ENCODE data around the gene TSPAN8.
A peak's percentile ranks its signal among the peaks of the same experiment; 100 is the strongest.
"Not testable (repeated sequence)": the region's sequence is repeated elsewhere in the genome, so short reads cannot be mapped to it uniquely, and the experiment has no call there.

TSPAN8 gene

DNA sequence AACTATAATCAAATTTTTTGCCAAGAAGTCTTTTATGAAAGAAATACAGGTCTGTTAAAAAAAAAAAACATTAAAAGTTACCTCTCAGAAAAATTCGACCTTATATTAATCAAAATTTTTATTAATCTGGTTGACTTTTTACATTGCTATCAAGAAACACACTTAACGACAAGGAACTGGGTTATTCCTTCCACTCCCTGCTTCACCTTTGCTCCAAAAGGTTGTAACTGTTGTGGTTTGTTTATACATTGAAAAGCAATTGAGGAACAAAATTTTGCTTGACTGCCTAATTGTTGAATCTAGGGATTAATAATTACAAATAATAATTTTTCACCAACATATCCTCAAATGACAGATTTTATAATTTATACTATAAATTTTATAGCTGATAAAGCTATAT, 28.4 kb downstream of the TSPAN8 start:
- Histone ChIP-seq H3K36me3 (ENCODE audit: insufficient read depth, low read length) (no peaks in the 10 kb centered on the region), H3K9ac (ENCODE audit: insufficient read length) (no peak overlapping the region), H3K27ac (no peak overlapping the region), H3K9me3 (ENCODE audit: low read depth, low read length) (no peaks in the 10 kb centered on the region), H3K4me3 (no peak overlapping the region)
- TF ChIP-seq FOXP2 (optimal IDR thresholded peaks at IDR 0.05; ENCODE audit: control extremely low read depth, extremely low read length, insufficient read depth): no peak
- TF ChIP-seq POLR2AphosphoS5 (IDR thresholded peaks at IDR 0.05; ENCODE audit: borderline replicate concordance, low read depth, low read length): no peak
- TF ChIP-seq EZH2 (IDR thresholded peaks at IDR 0.05): no peak
- DNase-seq (ENCODE audit: low read depth, low spot score): no peak

DNA sequence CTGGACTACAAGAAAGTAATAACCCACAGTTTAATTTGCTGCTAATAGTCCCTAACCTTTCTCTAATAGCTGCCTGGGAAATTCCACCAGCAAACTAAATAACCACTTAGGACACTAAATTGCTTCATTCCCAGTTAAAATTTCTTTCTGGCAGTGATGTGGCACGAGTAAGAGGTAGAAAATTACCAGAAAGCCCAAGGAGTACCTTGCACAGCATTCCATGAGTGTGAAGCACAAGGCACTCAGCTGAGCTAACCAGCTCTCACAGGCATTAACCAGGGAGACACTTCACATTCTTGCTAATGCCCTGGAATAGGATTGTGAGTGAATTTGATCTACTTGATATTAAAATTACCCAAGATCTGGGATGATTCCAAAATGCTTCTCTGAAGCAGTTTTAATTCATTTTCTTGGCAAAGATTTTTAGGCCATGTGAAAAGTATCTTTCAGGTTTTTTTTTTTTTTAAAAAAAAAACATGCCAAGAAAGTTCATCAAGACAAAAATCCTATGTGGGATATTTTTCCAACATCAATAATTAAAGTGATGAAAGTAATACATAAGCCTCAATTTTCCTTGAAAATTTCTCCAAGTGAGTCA, 29.5 kb downstream of the TSPAN8 start:
- no peak for DNase-seq (ENCODE audit: low read depth, low spot score)
- no peak overlapping the region for H3K4me3 ChIP-seq
- TF ChIP-seq POLR2AphosphoS5 (IDR thresholded peaks at IDR 0.05; ENCODE audit: borderline replicate concordance, low read depth, low read length): no peak
- TF ChIP-seq EZH2 (IDR thresholded peaks at IDR 0.05): no peak
- no peak for TF ChIP-seq FOXP2 (optimal IDR thresholded peaks at IDR 0.05; ENCODE audit: control extremely low read depth, extremely low read length, insufficient read depth)
- H3K27ac ChIP-seq: no peak overlapping the region
- no peaks in the 10 kb centered on the region for H3K36me3 ChIP-seq (ENCODE audit: insufficient read depth, low read length)
- no peaks in the 10 kb centered on the region for H3K9me3 ChIP-seq (ENCODE audit: low read depth, low read length)
- H3K9ac ChIP-seq (ENCODE audit: insufficient read length): no peak overlapping the region

DNA sequence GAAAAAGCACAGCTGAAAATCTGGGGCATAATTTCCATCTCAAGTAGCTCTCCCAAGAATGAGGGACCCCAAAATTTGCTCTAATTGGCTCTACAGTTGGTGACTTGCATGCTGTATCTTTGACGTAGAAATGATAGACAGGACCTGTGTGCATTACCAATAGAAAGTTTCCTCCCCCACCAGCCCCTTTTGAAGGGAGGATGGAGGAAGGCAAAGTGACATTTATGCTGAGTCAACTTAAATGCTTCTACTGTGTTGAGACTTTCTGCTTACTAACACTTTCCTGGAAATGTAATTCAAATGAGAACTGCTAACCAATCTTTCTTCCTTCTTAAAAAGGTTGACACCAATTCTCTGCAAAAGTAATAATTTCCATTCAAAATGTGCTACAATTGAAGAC, 31.9 kb downstream of the TSPAN8 start:
- H3K27ac ChIP-seq: peak overlapping the region; percentile 86
- DNase-seq (ENCODE audit: low read depth, low spot score): no peak
- no peak for TF ChIP-seq POLR2AphosphoS5 (IDR thresholded peaks at IDR 0.05; ENCODE audit: borderline replicate concordance, low read depth, low read length)
- no peak for TF ChIP-seq EZH2 (IDR thresholded peaks at IDR 0.05)
- no peak for TF ChIP-seq FOXP2 (optimal IDR thresholded peaks at IDR 0.05; ENCODE audit: control extremely low read depth, extremely low read length, insufficient read depth)

DNA sequence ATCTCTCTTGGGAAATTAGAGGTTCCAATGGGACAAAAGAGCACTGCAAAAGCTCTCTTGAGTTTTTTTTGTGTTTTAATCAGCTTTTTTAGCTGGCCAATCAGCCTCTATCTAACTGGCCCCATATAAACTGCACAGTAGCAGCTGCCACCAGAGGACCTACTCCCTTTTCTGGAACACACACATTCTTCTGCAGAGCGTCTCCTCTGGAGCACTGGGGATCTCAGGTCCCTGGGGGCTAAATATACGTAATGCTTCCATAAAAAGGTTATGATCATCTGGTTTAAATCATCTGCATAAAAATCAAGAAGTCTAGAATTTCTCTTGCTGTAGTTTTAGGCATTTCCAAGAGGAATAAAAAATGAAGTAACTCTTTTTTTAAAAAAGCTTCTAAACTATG, 32.3 kb downstream of the TSPAN8 start:
- peak overlapping the region; percentile 86 for H3K27ac ChIP-seq
- no peaks in the 10 kb centered on the region for H3K36me3 ChIP-seq (ENCODE audit: insufficient read depth, low read length)
- H3K9me3 ChIP-seq (ENCODE audit: low read depth, low read length): no peaks in the 10 kb centered on the region
- no peak overlapping the region for H3K9ac ChIP-seq (ENCODE audit: insufficient read length)
- H3K4me3 ChIP-seq: peak overlapping the region; percentile 51
- TF ChIP-seq POLR2AphosphoS5 (IDR thresholded peaks at IDR 0.05; ENCODE audit: borderline replicate concordance, low read depth, low read length) (no peak), EZH2 (IDR thresholded peaks at IDR 0.05) (no peak), FOXP2 (optimal IDR thresholded peaks at IDR 0.05; ENCODE audit: control extremely low read depth, extremely low read length, insufficient read depth) (no peak)
- DNase-seq (ENCODE audit: low read depth, low spot score): peak; percentile 58

More for the DNA sequence above, 31.9 kb downstream of the TSPAN8 start:
- H3K4me3 ChIP-seq: peak overlapping the region; percentile 51
- H3K9me3 ChIP-seq (ENCODE audit: low read depth, low read length): no peaks in the 10 kb centered on the region
- H3K36me3 ChIP-seq (ENCODE audit: insufficient read depth, low read length): no peaks in the 10 kb centered on the region
- H3K9ac ChIP-seq (ENCODE audit: insufficient read length): no peak overlapping the region

DNA sequence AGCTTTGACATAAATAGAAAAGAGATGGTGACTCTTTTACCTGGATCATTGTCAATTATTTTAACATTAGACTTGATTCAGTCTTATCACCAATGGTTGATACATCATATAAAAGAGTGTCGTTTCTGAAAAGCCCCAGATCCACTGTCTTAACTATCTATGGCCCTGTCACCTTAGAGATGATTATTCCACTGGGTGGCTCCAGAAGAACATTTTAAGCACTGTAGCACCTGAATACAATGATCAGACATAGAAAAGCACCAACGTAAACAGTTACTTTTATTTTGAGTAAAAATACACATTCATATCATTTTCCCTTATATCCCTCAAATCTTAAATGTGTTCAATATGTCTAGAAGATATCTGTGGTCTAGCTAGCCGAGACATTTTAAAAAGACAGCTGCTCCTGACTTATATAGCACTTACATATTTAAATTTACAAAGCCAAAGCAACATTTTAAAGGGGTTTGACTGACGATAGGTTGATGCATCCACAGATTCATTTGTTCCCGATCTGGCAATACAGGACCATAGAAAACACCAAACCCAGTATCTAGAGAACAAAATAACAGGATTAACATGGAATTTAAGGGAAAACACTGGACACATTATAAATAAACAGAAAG, 32.9 kb downstream of the TSPAN8 start:
- Histone ChIP-seq H3K9me3 (ENCODE audit: low read depth, low read length) (no peaks in the 10 kb centered on the region), H3K4me3 (no peak overlapping the region), H3K27ac (peak overlapping the region; percentile 86; the same call in 1 of the 2 replicates), H3K36me3 (ENCODE audit: insufficient read depth, low read length) (no peaks in the 10 kb centered on the region), H3K9ac (ENCODE audit: insufficient read length) (no peak overlapping the region)
- no peak for DNase-seq (ENCODE audit: low read depth, low spot score)
- TF ChIP-seq EZH2 (IDR thresholded peaks at IDR 0.05): no peak

DNA sequence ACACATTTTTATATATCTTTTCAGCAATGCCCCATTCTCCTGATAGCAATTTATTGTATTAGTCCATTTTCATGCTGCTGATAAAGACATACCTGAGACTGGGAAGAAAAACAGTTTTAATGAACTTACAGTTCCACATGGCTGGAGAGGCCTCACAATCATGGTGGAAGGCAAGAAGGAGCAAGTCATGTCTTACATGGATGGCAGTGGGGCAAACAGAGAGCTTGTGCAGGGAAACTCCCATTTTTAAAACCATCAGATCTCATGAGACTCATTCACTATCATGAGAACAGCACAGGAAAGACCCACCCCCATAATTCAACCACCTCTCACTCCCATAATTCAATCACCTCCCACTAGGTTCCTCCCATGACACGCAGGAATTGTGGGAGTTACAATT, 44.7 kb downstream of the TSPAN8 start:
- not testable (repeated sequence) for H3K4me3 ChIP-seq; H3K9me3 ChIP-seq (ENCODE audit: low read depth, low read length)

DNA sequence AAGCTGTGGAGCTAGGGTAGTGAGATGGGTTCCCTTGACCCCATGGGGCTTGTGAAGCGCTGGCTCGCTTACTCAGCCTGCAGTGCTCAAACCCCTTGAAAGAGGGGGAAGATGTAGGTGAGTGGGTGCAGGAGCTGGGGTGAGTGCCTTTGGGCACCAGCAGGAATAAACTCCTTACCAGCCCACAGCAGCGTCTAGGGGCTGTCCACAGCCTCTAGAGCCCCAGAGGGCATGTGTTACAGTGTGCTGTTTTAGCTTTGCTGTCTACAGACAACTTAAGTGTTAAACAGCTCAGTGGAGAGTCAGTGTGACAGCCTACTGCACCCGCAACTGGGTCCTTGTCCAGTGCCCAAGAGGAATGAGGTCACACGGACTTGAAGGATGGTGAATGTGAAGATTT, 48.0 kb downstream of the TSPAN8 start:
- Histone ChIP-seq H3K9me3 (ENCODE audit: low read depth, low read length) (no peaks in the 10 kb centered on the region), H3K36me3 (ENCODE audit: insufficient read depth, low read length) (no peaks in the 10 kb centered on the region), H3K27ac (no peak overlapping the region), H3K4me3 (no peak overlapping the region), H3K9ac (ENCODE audit: insufficient read length) (no peak overlapping the region)
- DNase-seq (ENCODE audit: low read depth, low spot score): no peak
- TF ChIP-seq POLR2AphosphoS5 (IDR thresholded peaks at IDR 0.05; ENCODE audit: borderline replicate concordance, low read depth, low read length): no peak
- no peak for TF ChIP-seq FOXP2 (optimal IDR thresholded peaks at IDR 0.05; ENCODE audit: control extremely low read depth, extremely low read length, insufficient read depth)
- no peak for TF ChIP-seq EZH2 (IDR thresholded peaks at IDR 0.05)

More for the DNA sequence above, 44.7 kb downstream of the TSPAN8 start:
- not testable (repeated sequence) for H3K36me3 ChIP-seq (ENCODE audit: insufficient read depth, low read length); H3K27ac ChIP-seq; H3K9ac ChIP-seq (ENCODE audit: insufficient read length); DNase-seq (ENCODE audit: low read depth, low spot score)

DNA sequence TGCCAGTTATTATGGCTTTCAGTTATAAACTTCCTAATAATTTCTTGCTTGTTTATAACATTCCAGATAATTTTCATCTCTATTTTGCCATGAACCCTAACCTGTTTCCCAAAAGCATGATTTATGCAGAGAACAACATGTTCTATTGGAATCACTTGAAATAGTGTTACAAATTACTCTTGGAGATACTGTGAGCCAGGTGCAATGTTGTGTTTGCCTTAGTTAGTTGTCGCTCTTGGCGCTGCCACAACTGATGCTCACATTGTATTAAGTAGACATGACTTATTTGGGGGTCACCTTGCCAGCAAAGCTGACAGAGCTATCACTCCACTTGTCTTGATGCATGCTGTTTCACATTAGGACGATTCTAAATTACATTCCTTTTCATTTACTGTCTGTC, 49.4 kb downstream of the TSPAN8 start:
- no peak for DNase-seq (ENCODE audit: low read depth, low spot score)
- Histone ChIP-seq H3K9ac (ENCODE audit: insufficient read length) (no peak overlapping the region), H3K36me3 (ENCODE audit: insufficient read depth, low read length) (no peaks in the 10 kb centered on the region), H3K27ac (no peak overlapping the region), H3K9me3 (ENCODE audit: low read depth, low read length) (no peaks in the 10 kb centered on the region), H3K4me3 (no peak overlapping the region)
- no peak for TF ChIP-seq FOXP2 (optimal IDR thresholded peaks at IDR 0.05; ENCODE audit: control extremely low read depth, extremely low read length, insufficient read depth)
- no peak for TF ChIP-seq EZH2 (IDR thresholded peaks at IDR 0.05)
- no peak for TF ChIP-seq POLR2AphosphoS5 (IDR thresholded peaks at IDR 0.05; ENCODE audit: borderline replicate concordance, low read depth, low read length)

DNA sequence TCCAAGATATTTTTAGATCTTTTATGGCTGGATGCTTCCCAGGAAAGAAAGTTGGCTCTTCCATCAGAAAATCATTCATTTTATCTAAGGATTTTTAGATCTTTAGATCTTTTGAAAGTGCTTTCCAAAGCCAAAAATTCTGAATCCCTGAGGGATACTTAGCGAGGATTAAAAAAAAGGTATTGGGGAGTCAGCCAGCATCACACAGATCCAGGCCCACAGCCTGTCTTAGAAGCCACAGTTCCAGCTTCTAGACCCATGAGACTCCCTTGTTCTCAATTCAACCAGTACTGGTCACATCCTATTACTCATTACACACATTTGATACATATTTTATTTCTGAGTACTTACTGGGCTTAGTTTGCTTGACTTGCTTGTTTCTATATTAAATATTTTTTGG, 49.9 kb downstream of the TSPAN8 start:
- no peak for DNase-seq (ENCODE audit: low read depth, low spot score)
- H3K27ac ChIP-seq: no peak overlapping the region
- H3K9ac ChIP-seq (ENCODE audit: insufficient read length): no peak overlapping the region
- H3K9me3 ChIP-seq (ENCODE audit: low read depth, low read length): no peaks in the 10 kb centered on the region
- no peak overlapping the region for H3K4me3 ChIP-seq
- no peak for TF ChIP-seq EZH2 (IDR thresholded peaks at IDR 0.05)
- TF ChIP-seq FOXP2 (optimal IDR thresholded peaks at IDR 0.05; ENCODE audit: control extremely low read depth, extremely low read length, insufficient read depth): no peak
- no peak for TF ChIP-seq POLR2AphosphoS5 (IDR thresholded peaks at IDR 0.05; ENCODE audit: borderline replicate concordance, low read depth, low read length)
- H3K36me3 ChIP-seq (ENCODE audit: insufficient read depth, low read length): no peaks in the 10 kb centered on the region
